Erythroblast (primary cell): ENCODE data around the gene KCNAB2.

Source experiments
- DNase-seq, 2 experiments: peaks; one replicate each; lab custom pipeline; 2025; lab: John Stamatoyannopoulos, UW
- GATA1 ChIP-seq: IDR thresholded peaks from 2 replicates; pipeline ENCODE4 v1.6.1; 2011; ENCODE audit warnings: low read depth, mild to moderate bottlenecking, control low read depth, low read length, moderate library complexity
- POLR2A ChIP-seq: IDR thresholded peaks from 2 replicates; pipeline ENCODE4 v1.6.1; 2011; ENCODE audit warnings: mild to moderate bottlenecking, low read length

KCNAB2 gene

DNA sequence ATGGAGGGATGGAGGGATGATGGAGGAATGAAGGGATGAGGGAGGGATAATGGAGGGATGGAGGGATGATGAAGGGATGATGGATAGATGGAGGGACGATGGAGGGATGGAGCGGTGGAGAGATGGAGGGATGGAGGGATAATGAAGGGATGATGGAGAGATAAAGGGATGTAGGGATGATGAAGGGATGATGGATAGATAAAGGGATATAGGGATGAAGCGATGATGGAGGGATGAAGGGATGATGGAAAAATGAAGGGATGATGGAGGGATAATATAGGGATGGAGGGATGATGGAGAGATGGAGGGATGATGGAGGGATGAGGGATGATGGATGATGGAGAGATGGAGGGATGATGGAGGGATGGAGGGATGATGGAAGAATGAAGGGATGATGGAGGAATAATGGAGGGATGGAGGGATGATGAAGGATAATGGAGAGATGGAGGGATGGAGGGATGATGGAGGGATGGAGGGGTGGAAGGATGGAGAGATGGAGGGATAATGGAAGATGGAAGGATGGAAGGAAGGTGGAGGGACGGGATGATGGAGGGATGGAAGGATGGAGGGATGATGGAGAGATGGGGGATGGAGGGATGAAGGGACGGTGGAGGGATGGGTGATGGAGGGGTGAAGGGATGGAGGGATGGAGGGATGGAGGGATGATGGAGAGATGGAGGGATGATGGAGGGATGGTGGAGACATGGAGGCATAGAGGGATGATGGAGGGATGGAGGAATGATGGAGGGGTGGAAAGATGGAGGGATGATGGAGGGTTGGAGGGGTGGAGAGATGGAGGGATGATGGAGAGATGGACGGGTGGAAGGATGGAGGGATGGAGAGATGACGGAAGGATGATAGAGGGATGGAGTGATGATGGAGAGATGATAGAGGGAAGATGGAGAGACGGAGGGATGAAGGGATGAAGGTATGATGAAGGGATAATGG is 62.0 kb downstream of the KCNAB2 start:
- TF ChIP-seq GATA1 = no peak
- TF ChIP-seq POLR2A = no peak
- DNase-seq = no peak

DNA sequence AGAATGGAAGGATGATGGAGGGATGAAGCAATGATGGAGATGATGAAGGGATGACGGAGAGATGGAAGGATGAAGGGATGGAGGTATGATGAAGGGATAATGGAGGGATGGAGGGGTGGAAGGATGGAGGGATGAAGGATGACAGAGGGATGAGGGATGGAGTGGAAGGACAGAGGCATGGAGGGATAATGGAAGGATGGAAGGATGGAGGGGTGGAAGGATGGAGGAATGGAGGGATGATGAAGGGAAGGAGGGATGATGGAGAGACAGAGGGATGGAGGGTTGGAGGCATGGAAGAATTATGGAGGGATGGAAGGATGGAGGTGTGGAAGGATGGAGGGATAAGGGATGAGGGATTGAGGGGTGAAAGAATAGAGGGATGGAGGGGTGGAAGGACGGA is 62.8 kb downstream of the KCNAB2 start:
- no peak for DNase-seq
- TF ChIP-seq POLR2A (no peak), GATA1 (no peak)

DNA sequence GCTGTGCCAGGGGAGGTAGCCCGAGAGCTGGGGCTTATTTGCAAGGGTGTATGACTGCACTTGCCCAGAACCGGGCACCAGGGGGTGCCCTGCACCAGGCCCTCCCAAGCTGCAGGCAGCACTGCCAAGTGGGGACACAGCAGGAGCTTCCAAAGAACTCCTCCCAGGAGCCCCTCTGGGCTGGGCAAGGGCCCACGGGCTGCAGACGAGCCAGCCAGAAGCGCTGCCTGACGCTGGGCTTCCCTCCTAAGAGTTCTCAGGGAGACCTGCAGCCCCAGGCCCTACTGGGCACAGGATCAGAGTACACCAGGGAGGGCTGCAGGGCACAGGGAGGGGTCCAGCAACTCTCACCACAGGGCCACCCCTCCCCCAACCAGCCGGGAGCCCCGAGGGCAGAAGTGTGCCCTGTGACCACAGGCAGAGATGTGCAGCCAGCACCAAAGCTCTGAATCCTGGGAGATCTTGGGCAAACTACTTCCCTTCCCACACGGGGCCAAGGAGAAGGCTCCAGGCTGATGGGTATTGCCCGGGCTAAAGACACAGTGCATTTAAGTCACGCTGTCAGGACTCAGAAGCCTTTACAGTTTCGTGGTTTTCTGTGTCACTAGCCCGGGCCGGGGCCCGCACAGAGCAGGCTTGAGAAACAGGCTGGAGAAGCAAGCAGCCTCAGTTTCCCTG is 63.4 kb downstream of the KCNAB2 start:
- peak; percentile 38 to 42 for DNase-seq
- TF ChIP-seq POLR2A (no peak), GATA1 (no peak)

- DNase-seq = no peak
- TF ChIP-seq POLR2A (no peak), GATA1 (no peak)
Observed at GRCh38 chr1:6109688-6110087, 64.0 kb downstream of the KCNAB2 start.

DNA sequence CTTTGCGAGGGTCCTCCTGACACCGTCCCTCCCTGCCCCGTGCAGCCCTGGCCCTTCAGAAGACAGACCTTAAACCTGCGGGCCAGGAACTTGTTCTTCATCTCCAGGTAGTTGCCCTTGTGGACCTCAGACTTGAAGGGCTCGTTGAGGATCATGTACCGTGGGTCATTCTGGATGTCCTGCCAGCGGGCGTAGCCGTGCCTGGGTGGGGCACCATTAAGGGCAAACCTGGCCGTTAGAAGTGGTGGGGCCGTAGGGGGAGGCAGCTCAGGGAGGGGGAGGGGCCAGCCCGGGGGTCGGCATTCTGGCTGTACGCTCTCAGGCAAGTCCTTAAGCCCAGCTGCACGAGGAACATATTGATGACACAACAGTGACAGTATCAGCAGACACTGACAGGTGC is 64.6 kb downstream of the KCNAB2 start:
- DNase-seq = no peak
- TF ChIP-seq POLR2A (no peak), GATA1 (no peak)

- no peak for DNase-seq
- TF ChIP-seq POLR2A (no peak), GATA1 (no peak)
Observed at GRCh38 chr1:6111571-6111970, 65.9 kb downstream of the KCNAB2 start.

GRCh38 chr1:6111991-6112689 is 66.5 kb downstream of the KCNAB2 start:
- TF ChIP-seq GATA1 (no peak), POLR2A (no peak)
- DNase-seq = no peak

DNA sequence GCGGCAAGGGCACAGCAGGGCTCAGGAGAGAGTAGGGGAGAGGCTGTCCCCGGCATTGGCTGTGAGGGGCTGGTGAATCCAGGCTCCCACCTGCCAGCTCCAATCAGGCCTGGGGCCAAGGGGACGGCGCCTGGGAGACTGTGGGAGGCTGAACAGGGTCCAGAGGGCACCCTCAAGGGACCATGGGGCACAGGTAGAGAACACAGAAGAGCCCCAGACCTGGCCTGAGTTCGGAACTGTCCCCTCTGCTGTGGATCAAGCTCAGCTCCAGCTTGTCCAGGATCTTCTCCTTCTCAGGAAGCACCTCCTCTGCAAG is 67.0 kb downstream of the KCNAB2 start:
- TF ChIP-seq GATA1 (no peak), POLR2A (no peak)
- no peak for DNase-seq

DNA sequence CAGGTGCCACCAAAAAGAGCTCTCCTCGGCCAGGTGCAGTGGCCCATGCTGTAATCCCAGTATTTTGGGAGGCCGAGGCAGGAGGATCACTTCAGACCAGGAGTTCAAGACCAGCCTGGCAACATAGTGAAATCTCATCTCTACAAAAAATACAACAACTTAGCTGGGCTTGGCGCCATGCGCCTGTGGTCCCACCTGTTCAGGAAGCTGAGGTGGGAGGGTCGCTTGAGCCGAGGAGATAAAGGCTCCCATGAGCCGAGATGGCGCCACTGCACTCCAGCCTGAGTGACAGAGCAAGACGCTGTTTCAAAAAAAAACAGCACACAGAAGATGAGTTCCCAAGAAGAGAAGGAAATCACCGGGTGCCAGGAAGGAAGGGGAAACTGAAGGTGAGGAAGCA is 67.4 kb downstream of the KCNAB2 start:
- DNase-seq = no peak
- TF ChIP-seq POLR2A (no peak), GATA1 (no peak)

DNA sequence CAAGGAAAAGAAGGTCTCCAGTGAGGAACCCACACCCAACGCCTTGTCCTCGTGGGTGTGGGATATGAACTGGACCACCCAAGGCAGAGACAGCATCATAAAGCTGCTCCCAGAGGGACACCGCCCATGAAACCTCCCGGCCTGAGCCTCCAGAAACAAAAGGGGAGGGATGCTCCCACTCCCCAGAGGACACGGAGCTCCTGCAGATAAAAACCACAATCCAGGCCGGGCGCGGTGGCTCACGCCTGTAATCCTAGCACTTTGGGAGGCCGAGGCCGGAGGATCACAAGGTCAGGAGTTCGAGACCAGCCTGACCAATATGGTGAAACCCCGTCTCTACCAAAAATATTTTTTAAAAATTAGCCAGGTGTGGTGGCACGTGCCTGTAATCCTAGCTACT is 68.1 kb downstream of the KCNAB2 start:
- TF ChIP-seq GATA1 = no peak
- no peak for DNase-seq

DNA sequence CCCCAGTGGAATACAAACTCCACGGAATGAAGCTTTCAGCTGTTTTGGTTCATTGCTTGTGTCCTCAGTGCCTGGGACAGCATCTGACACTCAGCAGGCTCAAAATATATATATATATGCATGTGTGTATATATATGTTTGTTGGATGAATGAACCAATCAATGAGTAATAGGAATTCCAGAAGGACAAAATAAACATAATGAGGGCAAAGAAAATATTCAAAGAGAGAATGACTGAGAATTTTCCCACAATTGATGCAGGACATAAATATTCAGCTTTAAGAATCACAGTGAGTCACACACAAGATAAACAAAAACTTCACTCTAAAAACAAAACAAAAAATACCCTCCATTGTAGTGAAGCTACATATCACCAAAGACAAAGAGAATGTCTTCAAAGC is 70.4 kb downstream of the KCNAB2 start:
- TF ChIP-seq POLR2A (no peak), GATA1 (no peak)
- DNase-seq = no peak

- TF ChIP-seq GATA1 (no peak), POLR2A (no peak)
- DNase-seq = no peak
Observed at GRCh38 chr1:6117064-6117463, 71.4 kb downstream of the KCNAB2 start.

- TF ChIP-seq GATA1 (no peak), POLR2A (no peak)
- DNase-seq = no peak
Observed at GRCh38 chr1:6117624-6118023, 71.9 kb downstream of the KCNAB2 start.

DNA sequence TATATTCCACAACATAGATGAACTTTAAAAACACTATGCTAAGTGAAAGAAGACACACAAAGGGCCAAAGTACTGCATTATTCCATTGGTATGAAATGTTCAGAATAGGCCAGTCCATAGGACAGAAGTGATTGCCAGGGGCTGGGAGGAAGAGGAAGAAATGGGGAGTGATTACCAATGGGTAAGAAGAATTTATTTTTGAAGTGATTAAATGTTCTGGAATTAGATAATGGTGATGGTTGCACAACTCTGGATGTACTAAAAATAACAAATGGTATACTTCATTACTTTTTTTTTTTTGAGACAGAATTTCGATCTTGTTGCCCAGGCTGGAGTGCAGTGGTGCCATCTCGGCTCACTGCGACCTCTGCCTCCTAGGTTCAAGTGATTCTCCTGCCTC is 72.7 kb downstream of the KCNAB2 start:
- TF ChIP-seq GATA1 (no peak), POLR2A (no peak)
- DNase-seq = no peak
